ENCODE results near the gene PGA4. TPM values are rescaled to one million over a fixed set of nuclear protein-coding genes. Genes with fewer than 3 reads are reported as not detected.

The PGA4 gene
- total and polyA plus RNA-seq, 4 experiments from 2014 or later, result not detected

GRCh38 chr11:61279934-61280659 is 58.0 kb downstream of the PGA4 start:
- peaks cover 0 to 3% (median 0%) of the 10 kb centered on the region in 8 donors for H3K9me3 Mint-ChIP-seq
- DNase-seq, result no peak
- no peak overlapping the region for H3K4me3 ChIP-seq (ENCODE audit: low read length in 2 of 2)
- CTCF ChIA-PET (ENCODE audit: partially characterized antibody), result no interaction called here
- H3K36me3 Mint-ChIP-seq, result no peaks in the 10 kb centered on the region
- H3K4me1 Mint-ChIP-seq, result no peaks in the 10 kb centered on the region
- no peaks in the 10 kb centered on the region for H3K27me3 ChIP-seq (ENCODE audit: insufficient read depth, low read length)
- H3K36me3 ChIP-seq (ENCODE audit: insufficient read depth, low read length), result no peaks in the 10 kb centered on the region
- H3K4me1 ChIP-seq (ENCODE audit: insufficient read depth, low read length), result no peaks in the 10 kb centered on the region
- no peak overlapping the region for H3K4me3 Mint-ChIP-seq
- no peaks in the 10 kb centered on the region for H3K9me3 ChIP-seq (ENCODE audit: control insufficient read depth in 1 of 2, low read length in 2 of 2)
- POLR2A ChIA-PET (ENCODE audit: partially characterized antibody), result no interaction called here
- no peak overlapping the region for H3K27ac ChIP-seq (ENCODE audit: low read depth, low read length)
- H3K27ac Mint-ChIP-seq, result no peak overlapping the region
- H3K27me3 Mint-ChIP-seq, result peaks cover 2 to 7% of the 10 kb centered on the region in 2 donors
- intact Hi-C loops (cut with micrococcal nuclease), result no loop called here

GRCh38 chr11:61280883-61281580 is 58.9 kb downstream of the PGA4 start:
- ChIA-PET CTCF (ENCODE audit: partially characterized antibody) (no interaction called here), POLR2A (ENCODE audit: partially characterized antibody) (no interaction called here)
- intact Hi-C loops (cut with micrococcal nuclease), result no loop called here
- Mint-ChIP-seq H3K4me3 (no peak overlapping the region), H3K36me3 (no peaks in the 10 kb centered on the region), H3K27me3 (peaks cover 2 to 5% of the 10 kb centered on the region in 2 donors), H3K4me1 (no peaks in the 10 kb centered on the region), H3K27ac (no peak overlapping the region), H3K9me3 (peaks cover 0 to 3% (median 0%) of the 10 kb centered on the region in 8 donors)
- H3K27ac ChIP-seq (ENCODE audit: low read depth, low read length), result no peak overlapping the region
- H3K9me3 ChIP-seq (ENCODE audit: control insufficient read depth in 1 of 2, low read length in 2 of 2), result no peaks in the 10 kb centered on the region
- H3K4me1 ChIP-seq (ENCODE audit: insufficient read depth, low read length), result no peaks in the 10 kb centered on the region
- DNase-seq, result no peak
- H3K27me3 ChIP-seq (ENCODE audit: insufficient read depth, low read length), result no peaks in the 10 kb centered on the region
- no peak overlapping the region for H3K4me3 ChIP-seq (ENCODE audit: low read length in 2 of 2)
- no peaks in the 10 kb centered on the region for H3K36me3 ChIP-seq (ENCODE audit: insufficient read depth, low read length)

Other genes with a start within 250 kb of the PGA4 start
- 100 to 1,000 TPM; 283 to 289 TPM for gene CD5, start 119.9 kb upstream of the PGA4 start, total RNA-seq
- gene CD5, start 119.9 kb upstream of the PGA4 start, polyA plus RNA-seq, result 100 to 1,000 TPM; 170 to 323 TPM
- 1 to 10 TPM; 7.3 to 7.9 TPM for gene VPS37C, start 60.9 kb upstream of the PGA4 start, total RNA-seq
- gene VPS37C, start 60.9 kb upstream of the PGA4 start, polyA plus RNA-seq, result under 1 TPM; 0.25 to 0.93 TPM
- gene PGA3, start 18.8 kb upstream of the PGA4 start, total RNA-seq, result not detected
- not detected for gene PGA3, start 18.8 kb upstream of the PGA4 start, polyA plus RNA-seq
- gene PGA5, start 18.8 kb downstream of the PGA4 start, total RNA-seq, result not detected
- not detected for gene PGA5, start 18.8 kb downstream of the PGA4 start, polyA plus RNA-seq
- gene VWCE, start 73.0 kb downstream of the PGA4 start, total RNA-seq, result under 1 TPM; 0.38 to 0.44 TPM
- not detected for gene VWCE, start 73.0 kb downstream of the PGA4 start, polyA plus RNA-seq
- gene DDB1, start 110.8 kb downstream of the PGA4 start, total RNA-seq, result 100 to 1,000 TPM; 156 to 169 TPM
- 100 to 1,000 TPM; 121 to 141 TPM for gene DDB1, start 110.8 kb downstream of the PGA4 start, polyA plus RNA-seq
- gene TKFC, start 110.9 kb downstream of the PGA4 start, total RNA-seq, result 10 to 100 TPM; 42.1 to 43.9 TPM
- 10 to 100 TPM; 24.5 to 30.2 TPM for gene TKFC, start 110.9 kb downstream of the PGA4 start, polyA plus RNA-seq
- gene CYB561A3, start 139.5 kb downstream of the PGA4 start, total RNA-seq, result 10 to 100 TPM; 40.1 to 42.6 TPM
- 10 to 100 TPM; 49.2 to 95.7 TPM for gene CYB561A3, start 139.5 kb downstream of the PGA4 start, polyA plus RNA-seq
- 10 to 100 TPM; 61.2 to 62.5 TPM for gene TMEM138, start 140.0 kb downstream of the PGA4 start, total RNA-seq
- 10 to 100 TPM; 49.0 to 59.2 TPM for gene TMEM138, start 140.0 kb downstream of the PGA4 start, polyA plus RNA-seq
- 10 to 100 TPM; 17.2 to 19.4 TPM for gene TMEM216, start 170.2 kb downstream of the PGA4 start, total RNA-seq
- gene TMEM216, start 170.2 kb downstream of the PGA4 start, polyA plus RNA-seq, result 10 to 100 TPM; 45.7 to 48.1 TPM
- 100 to 1,000 TPM; 145 to 149 TPM for gene CPSF7, start 207.6 kb downstream of the PGA4 start, total RNA-seq
- gene CPSF7, start 207.6 kb downstream of the PGA4 start, polyA plus RNA-seq, result 10 to 100 TPM; 19.9 to 34.2 TPM
- gene SDHAF2, start 207.8 kb downstream of the PGA4 start, total RNA-seq, result 10 to 100 TPM; 54.7 to 60.2 TPM
- gene SDHAF2, start 207.8 kb downstream of the PGA4 start, polyA plus RNA-seq, result 100 to 1,000 TPM; 100 to 106 TPM

Data from CD4-positive, alpha-beta memory T cell (primary cell).